GM11168 (cell line): ENCODE measurements around the gene VIPR2.
"Not testable (repeated sequence)": the region's sequence is repeated elsewhere in the genome, so short reads cannot be mapped to it uniquely, and the experiment has no call there.

ENCODE experiments used
- in situ Hi-C: fragments of 300-500 bp; cut with MboI; formaldehyde crosslinking; loops from one replicate; pipeline ENCODE4 v1.12.0; 2022; ENCODE audit warnings: low sequenced_read_pairs; ENCODE audit not compliant: unreplicated experiment

The VIPR2 gene

GRCh38 chr7:159094919-159095915 is 49.5 kb downstream of the VIPR2 start:
- in situ Hi-C loops = no loop called here

- in situ Hi-C loops = no loop called here
These were observed 50.5 kb downstream of the VIPR2 start for GRCh38 chr7:159094023-159094740.

- in situ Hi-C loops = no loop called here
These were observed 51.2 kb downstream of the VIPR2 start for GRCh38 chr7:159093351-159093971.

- in situ Hi-C loops = no loop called here
These were observed 52.0 kb downstream of the VIPR2 start for GRCh38 chr7:159092701-159093121.

- in situ Hi-C loops = no loop called here
These were observed 52.9 kb downstream of the VIPR2 start for GRCh38 chr7:159091480-159092475.

- in situ Hi-C loops = no loop called here
These were observed 53.6 kb downstream of the VIPR2 start for GRCh38 chr7:159091041-159091440.

GRCh38 chr7:159088016-159088865 is 56.4 kb downstream of the VIPR2 start:
- in situ Hi-C loops = no loop called here

GRCh38 chr7:159086301-159086925 is 58.3 kb downstream of the VIPR2 start:
- in situ Hi-C loops = no loop called here

- in situ Hi-C loops = no loop called here
These were observed 60.4 kb downstream of the VIPR2 start for GRCh38 chr7:159084069-159084801.

- in situ Hi-C loops = no loop called here
These were observed 61.0 kb downstream of the VIPR2 start for GRCh38 chr7:159083698-159084068.

GRCh38 chr7:159083001-159083697 is 61.5 kb downstream of the VIPR2 start:
- in situ Hi-C loops = no loop called here

- in situ Hi-C loops = not testable (repeated sequence)
These were observed 62.6 kb downstream of the VIPR2 start for GRCh38 chr7:159082075-159082474.

GRCh38 chr7:159078911-159079270 is 65.8 kb downstream of the VIPR2 start:
- in situ Hi-C loops = no loop called here

- in situ Hi-C loops = no loop called here
These were observed 66.3 kb downstream of the VIPR2 start for GRCh38 chr7:159078193-159078910.

- in situ Hi-C loops = no loop called here
These were observed 68.3 kb downstream of the VIPR2 start for GRCh38 chr7:159076333-159076732.

- in situ Hi-C loops = no loop called here
These were observed 69.0 kb downstream of the VIPR2 start for GRCh38 chr7:159075563-159076238.
